Testis (tissue), 3 donors: ENCODE data around the gene STEAP2. TPM values are rescaled to one million over a fixed set of nuclear protein-coding genes. Genes with fewer than 3 reads are reported as not detected.

Source experiments
- DNase-seq: peaks from one replicate; pipeline ENCODE4 v3.0.0-alpha.2; 2019
- H3K27ac ChIP-seq, 2 donors: fragments of 200-600 bp; sonication (generic); one replicate each; pipeline ENCODE4 v1.5.1; 2019
- H3K27me3 ChIP-seq: fragments of 200-600 bp; sonication (generic); one replicate; pipeline ENCODE4 v1.5.1; 2019
- H3K36me3 ChIP-seq: fragments of 200-600 bp; sonication (generic); one replicate; pipeline ENCODE4 v1.5.1; 2017; ENCODE audit warnings: low read depth; ENCODE audit errors: missing control alignments
- H3K4me1 ChIP-seq: fragments of 200-600 bp; sonication (generic); one replicate; pipeline ENCODE4 v1.5.1; 2019
- H3K4me3 ChIP-seq, 2 donors: fragments of 200-600 bp; sonication (generic); one replicate each; pipeline ENCODE4 v1.5.1; 2017 to 2019
- H3K9me3 ChIP-seq: fragments of 200-600 bp; sonication (generic); one replicate; pipeline ENCODE4 v1.5.1; 2017
- CTCF ChIP-seq, 3 experiments: fragments of 450-650 bp in 2 of 3; fragments of 200-600 bp in 1 of 3; sonication (generic) in 1 of 3; IDR thresholded peaks; one replicate each; pipeline ENCODE4 v1.5.1; 2016 to 2019; ENCODE audit warnings: antibody characterized with exemption in 3 of 3, mild to moderate bottlenecking in 2 of 3, moderate library complexity in 1 of 3
- POLR2A ChIP-seq: fragments of 450-650 bp; IDR thresholded peaks from one replicate; pipeline ENCODE4 v1.6.1; 2017; ENCODE audit warnings: antibody characterized with exemption, mild to moderate bottlenecking, moderate library complexity
- WGBS, 2 donors: methylation state at CpG; one replicate each; pipeline ENCODE4 v1.1.5; 2018; 5-methylcytosine and 5-hydroxymethylcytosine counted together
- intact Hi-C: fragments of 100-400 bp; cut with DNase I; formaldehyde crosslinking; loops from one replicate; pipeline ENCODE4 v1.15.1; 2023; ENCODE audit warnings: low total_unique reads
- polyA plus RNA-seq: library from polyadenylated mRNA; stranded (reverse); fragments of 350-450 nt; fragmentation: Illumina TruSeq; extraction: RNeasy Lipid Tissue Mini Kit (QIAGEN cat#74804); gene quantifications from one replicate; pipeline ENCODE4 v1.2.3, GENCODE V29; 2014; ENCODE audit warnings: low read depth, low replicate concordance; ENCODE audit not compliant: insufficient read depth
- total RNA-seq, 2 donors: library from RNA; depleted of rRNA; stranded (reverse); fragments of >200 nt; gene quantifications; one replicate each; pipeline ENCODE4 v1.2.3, GENCODE V29; 2016

STEAP2 gene
- total and polyA plus RNA-seq, 3 donors from 2014 or later: 1.8 to 4.5 (median 4.3) TPM

DNA sequence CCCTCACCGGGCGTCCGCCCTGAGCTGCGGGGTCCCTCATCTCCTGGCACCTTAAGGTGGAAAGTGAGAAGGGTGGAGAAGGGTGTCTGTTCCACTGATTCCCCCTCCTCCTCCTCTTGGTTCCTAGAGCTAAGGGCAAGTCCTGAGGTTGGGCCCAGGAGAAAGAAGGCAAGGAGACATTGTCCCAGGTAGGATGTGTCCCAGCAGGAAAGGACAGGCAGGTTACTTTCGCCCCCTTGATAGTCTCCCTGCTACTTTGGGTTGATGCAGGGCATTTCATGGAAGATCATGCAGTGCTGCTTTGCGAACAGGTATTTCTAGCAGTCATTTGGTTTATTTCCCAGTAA lies 582 bp downstream of the STEAP2 start:
- Histone ChIP-seq H3K4me3 (peak overlapping the region; percentile 66 to 78), H3K27me3 (no peaks in the 10 kb centered on the region), H3K36me3 (no peaks in the 10 kb centered on the region), H3K27ac (peak overlapping the region; percentile 82 to 85), H3K9me3 (no peaks in the 10 kb centered on the region), H3K4me1 (no peaks in the 10 kb centered on the region)
- intact Hi-C loops: no loop called here
- no peak for DNase-seq
- no peak for TF ChIP-seq POLR2A
- no peak for TF ChIP-seq CTCF (IDR thresholded peaks at IDR 0.05)
- 7 to 16% methylated on average over 2 to 6 of the region's 6 CpGs for WGBS, 2 donors

GRCh38 chr7:90213521-90213920 lies 2.0 kb downstream of the STEAP2 start:
- H3K4me3 ChIP-seq: no peak overlapping the region
- TF ChIP-seq POLR2A (no peak), CTCF (IDR thresholded peaks at IDR 0.05) (no peak)
- DNase-seq: no peak
- no peaks in the 10 kb centered on the region for H3K4me1 ChIP-seq
- intact Hi-C loops: no loop called here
- H3K27ac ChIP-seq: no peak overlapping the region
- H3K9me3 ChIP-seq: no peaks in the 10 kb centered on the region
- no peaks in the 10 kb centered on the region for H3K36me3 ChIP-seq
- 77 to 78% methylated on average over 2 of the region's 2 CpGs for WGBS, 2 donors
- H3K27me3 ChIP-seq: no peaks in the 10 kb centered on the region

GRCh38 chr7:90216080-90216674 lies 4.6 kb downstream of the STEAP2 start:
- TF ChIP-seq CTCF (IDR thresholded peaks at IDR 0.05) (no peak), POLR2A (no peak)
- H3K36me3 ChIP-seq: no peaks in the 10 kb centered on the region
- H3K27me3 ChIP-seq: no peaks in the 10 kb centered on the region
- intact Hi-C loops: no loop called here
- H3K27ac ChIP-seq: no peak overlapping the region
- WGBS, 2 donors: 89 to 92% methylated on average over 6 of the region's 6 CpGs
- H3K9me3 ChIP-seq: no peaks in the 10 kb centered on the region
- no peak overlapping the region for H3K4me3 ChIP-seq
- no peaks in the 10 kb centered on the region for H3K4me1 ChIP-seq
- DNase-seq: no peak

GRCh38 chr7:90216771-90217170 lies 5.2 kb downstream of the STEAP2 start:
- Histone ChIP-seq H3K4me3 (no peak overlapping the region), H3K4me1 (no peaks in the 10 kb centered on the region), H3K36me3 (no peaks in the 10 kb centered on the region), H3K27ac (no peak overlapping the region), H3K9me3 (no peaks in the 10 kb centered on the region), H3K27me3 (no peaks in the 10 kb centered on the region)
- 87 to 96% methylated on average over 2 of the region's 2 CpGs for WGBS, 2 donors
- TF ChIP-seq CTCF (IDR thresholded peaks at IDR 0.05) (no peak), POLR2A (no peak)
- no peak for DNase-seq
- intact Hi-C loops: no loop called here

GRCh38 chr7:90222390-90222789 lies 10.8 kb downstream of the STEAP2 start:
- no peaks in the 10 kb centered on the region for H3K4me1 ChIP-seq
- no peak for DNase-seq
- TF ChIP-seq CTCF (IDR thresholded peaks at IDR 0.05): no peak
- TF ChIP-seq POLR2A: no peak
- H3K4me3 ChIP-seq: no peak overlapping the region
- intact Hi-C loops: no loop called here
- no peaks in the 10 kb centered on the region for H3K27me3 ChIP-seq
- H3K9me3 ChIP-seq: no peaks in the 10 kb centered on the region
- no peak overlapping the region for H3K27ac ChIP-seq
- H3K36me3 ChIP-seq: no peaks in the 10 kb centered on the region
